K562 (cell line): ENCODE measurements around the gene CAPN14. TPM values are rescaled to one million over a fixed set of nuclear protein-coding genes. Genes with fewer than 3 reads are reported as not detected.

Experiments used
- ATAC-seq: fragments of 200-7000 bp; cut with Tn5 transposase; 3 replicates; pipeline ENCODE4 v1.9.1; 2020; ENCODE audit warnings: moderate library complexity
- BruUV-seq: library from RNA; stranded (reverse); fragments of 400-500 nt; replicated peaks from 2 replicates; lab custom pipeline; 2021; lab: Mats Ljungman, UMichigan
- CTCF ChIA-PET: fragments of 300-600 bp; formaldehyde crosslinking; extraction: SDS; loops from one replicate; lab custom pipeline; 2021; ENCODE audit warnings: low intra/inter-chr PET ratio; lab: Yijun Ruan, JAX
- POLR2A ChIA-PET: fragments of 300-600, 350-650 bp; sonication (Branson Sonifier 250); formaldehyde crosslinking; extraction: SDS; loops from one replicate; lab custom pipeline; 2021; ENCODE audit warnings: antibody characterized with exemption, inconsistent platforms; lab: Yijun Ruan, JAX
- DNase-seq, 4 experiments: peaks; one replicate each; pipeline versions ENCODE4 v3.0.0 to v3.0.0-alpha.2; 2011 to 2018; ENCODE audit warnings: low spot score in 3 of 4, mixed read lengths in 3 of 4; ENCODE audit errors: extremely low read depth in 1 of 4
- FAIRE-seq: peaks from 2 replicates; lab custom pipeline; 2011; peaks lifted over from hg19 to GRCh38; lab: Jason Lieb, UNC
- H2AFZ ChIP-seq: 2 replicates; pipeline ENCODE4 v1.6.0; 2011; ENCODE audit warnings: low read depth, low read length, control low read depth, inconsistent platforms
- H3K27ac ChIP-seq: fragments of 200-600 bp; 3 replicates; pipeline ENCODE4 v1.8.0; 2011; ENCODE audit warnings: low read depth, mild to moderate bottlenecking, control low read depth, inconsistent platforms, low read length, moderate library complexity, mixed read lengths; ENCODE audit errors: extremely low read depth
- H3K27me3 ChIP-seq, 2 experiments: fragments of 300-600 bp in 1 of 2; 2 replicates in 1 of 2; 3 replicates in 1 of 2; pipeline versions ENCODE4 v1.6.0 to v1.8.0; 2011; ENCODE audit warnings: inconsistent platforms in 2 of 2, low read length in 2 of 2, mild to moderate bottlenecking in 1 of 2, mixed read lengths in 1 of 2, moderate library complexity in 1 of 2; ENCODE audit not compliant: control insufficient read depth in 2 of 2, insufficient read depth in 2 of 2
- H3K36me3 ChIP-seq: fragments of 300-600 bp; 3 replicates; pipeline ENCODE4 v1.8.0; 2011; ENCODE audit warnings: mild to moderate bottlenecking, low read length, inconsistent platforms; ENCODE audit not compliant: control insufficient read depth, insufficient read depth
- H3K4me1 ChIP-seq, 2 experiments: fragments of 200-600 bp in 1 of 2; replicated peaks in 1 of 2; 2 replicates in 1 of 2; 3 replicates in 1 of 2; pipeline versions ENCODE4 v1.5.1 to v1.8.0; 2011; ENCODE audit warnings: inconsistent platforms in 2 of 2, low read length in 2 of 2, mild to moderate bottlenecking in 1 of 2, mixed read lengths in 1 of 2, moderate library complexity in 1 of 2; ENCODE audit not compliant: control insufficient read depth in 2 of 2, insufficient read depth in 2 of 2
- H3K4me2 ChIP-seq: 2 replicates; pipeline ENCODE4 v1.6.1; 2011; ENCODE audit warnings: low read length, control low read depth, inconsistent platforms, mixed read lengths; ENCODE audit not compliant: insufficient read depth
- H3K4me3 ChIP-seq: fragments of 200-600 bp; sonication (generic), shearing (Covaris generic); 2 replicates; pipeline ENCODE4 v1.5.1; 2016; ENCODE audit warnings: control low read depth, inconsistent platforms
- H3K79me2 ChIP-seq: fragments of 200-600 bp; 3 replicates; pipeline ENCODE4 v1.8.0; 2011; ENCODE audit warnings: low read length, inconsistent platforms; ENCODE audit not compliant: control insufficient read depth, insufficient read depth
- H3K9ac ChIP-seq, 2 experiments: 2 replicates each; pipeline versions ENCODE4 v1.6.0 to v1.6.1; 2011; ENCODE audit warnings: low read depth in 2 of 2, low read length in 2 of 2, control low read depth in 1 of 2, inconsistent platforms in 1 of 2, mild to moderate bottlenecking in 1 of 2, mixed read lengths in 1 of 2; ENCODE audit not compliant: insufficient read depth in 1 of 2
- H3K9me1 ChIP-seq: one replicate; pipeline ENCODE4 v1.6.0; 2011; ENCODE audit warnings: inconsistent platforms, mild to moderate bottlenecking, low read length, moderate library complexity; ENCODE audit not compliant: control insufficient read depth, insufficient read depth
- H3K9me3 ChIP-seq: replicated peaks from 2 replicates; pipeline ENCODE4 v1.5.1; 2011; ENCODE audit warnings: low read depth, low read length, inconsistent platforms; ENCODE audit not compliant: control insufficient read depth, insufficient read depth
- H4K20me1 ChIP-seq: replicated peaks from 2 replicates; pipeline ENCODE4 v1.6.1; 2011; ENCODE audit warnings: low read length, inconsistent platforms, mixed read lengths; ENCODE audit not compliant: control insufficient read depth, insufficient read depth
- BHLHE40 ChIP-seq: IDR thresholded peaks from 2 replicates; pipeline ENCODE4 v1.6.1; 2011; ENCODE audit warnings: low read length, improper control_type of control experiment
- DNMT1 ChIP-seq: fragments of 450-650 bp; IDR thresholded peaks from 2 replicates; pipeline ENCODE4 v1.6.1; 2016; ENCODE audit warnings: antibody characterized with exemption, mild to moderate bottlenecking
- DPF2 ChIP-seq: fragments of 450-650 bp; IDR thresholded peaks from 2 replicates; pipeline ENCODE4 v1.6.1; 2016
- EP300 ChIP-seq: IDR thresholded peaks from 2 replicates; pipeline ENCODE4 v1.6.1; 2012; ENCODE audit warnings: low read length, improper control_type of control experiment
- MYNN ChIP-seq, 2 experiments: sonication (generic); formaldehyde crosslinking in 1 of 2; IDR thresholded peaks; 2 replicates each; pipeline versions ENCODE4 v1.5.0 to v1.6.1; 2016 to 2020; ENCODE audit warnings: antibody characterized with exemption in 1 of 2, missing genetic modification reagents in 1 of 2
- PRMT5 ChIP-seq: sonication (generic); formaldehyde crosslinking; IDR thresholded peaks from 2 replicates; pipeline ENCODE4 v1.5.0; 2020; ENCODE audit warnings: missing genetic modification reagents
- RAD21 ChIP-seq, 2 experiments: fragments of 250-450 bp in 1 of 2; fragments of 450-650 bp in 1 of 2; sonication (Bioruptor Pico) in 1 of 2; formaldehyde crosslinking in 1 of 2; IDR thresholded peaks in 1 of 2; conservative IDR thresholded peaks in 1 of 2; 2 replicates each; pipeline versions ENCODE4 v1.4.0 to v1.8.0; 2020 to 2022; ENCODE audit warnings: mild to moderate bottlenecking in 2 of 2, moderate library complexity in 1 of 2
- RBM15 ChIP-seq: fragments of 200-400 bp; formaldehyde crosslinking; IDR thresholded peaks from 2 replicates; pipeline ENCODE4 v1.6.1; 2018; ENCODE audit warnings: mild to moderate bottlenecking, low read length, moderate library complexity; ENCODE audit not compliant: insufficient read depth
- ZBTB17 ChIP-seq: fragments of 450-650 bp; formaldehyde crosslinking; IDR thresholded peaks from 2 replicates; pipeline ENCODE4 v1.4.0; 2020; ENCODE audit warnings: mild to moderate bottlenecking
- ZNF212 ChIP-seq: fragments of 450-650 bp; formaldehyde crosslinking; IDR thresholded peaks from 2 replicates; pipeline ENCODE4 v1.4.0; 2020; ENCODE audit warnings: mild to moderate bottlenecking
- ZNF263 ChIP-seq: sonication (generic); formaldehyde crosslinking; IDR thresholded peaks from 2 replicates; pipeline ENCODE4 v1.8.0; 2022; ENCODE audit warnings: mild to moderate bottlenecking, missing genetic modification reagents, borderline replicate concordance
- ZNF398 ChIP-seq: fragments of 250-450 bp; sonication (Bioruptor Pico); IDR thresholded peaks from 2 replicates; pipeline ENCODE4 v1.8.0; 2021; ENCODE audit warnings: moderate library complexity, mild to moderate bottlenecking, inconsistent platforms
- WGBS: fragments of 100-300 bp; shearing (Covaris generic); methylation state at CpG from one replicate; pipeline ENCODE4 v1.1.6; 2016; ENCODE audit warnings: low coverage, mixed read lengths; ENCODE audit not compliant: insufficient coverage; ENCODE audit errors: missing lambda C conversion rate; 5-methylcytosine and 5-hydroxymethylcytosine counted together
- in situ Hi-C: fragments of 300-500 bp; cut with MboI; formaldehyde crosslinking; loops from 4 replicates; pipeline ENCODE4 v1.15.0; 2018; ENCODE audit warnings: inconsistent platforms, mixed read lengths
- intact Hi-C: fragments of 100-400 bp; cut with micrococcal nuclease; formaldehyde crosslinking; loops from 2 replicates; pipeline ENCODE4 v1.14.2; 2022
- polyA plus RNA-seq, 8 experiments: library from polyadenylated mRNA; depleted of rRNA in 4 of 8; stranded (reverse) in 5 of 8; unstranded in 3 of 8; fragments of >200 nt; fragmentation: Nextera tagmentation in 2 of 8; fragmentation: Illumina TruSeq in 1 of 8; extraction: Ambion mirVana in 2 of 8; extraction: Trizol in 1 of 8; gene quantifications; 2 replicates each; pipeline versions ENCODE4 v1.2.1 to v1.2.3, GENCODE V29; 2011 to 2014; ENCODE audit warnings: inconsistent platforms in 1 of 8, missing spikeins in 1 of 8
- total RNA-seq, 7 experiments: library from RNA; depleted of rRNA in 6 of 7; stranded (reverse); fragments of >200 nt in 6 of 7; fragmentation: Illumina TruSeq in 2 of 7; extraction: Trizol in 2 of 7; gene quantifications; 2 replicates each; pipeline versions ENCODE4 v1.2.1 to v1.2.3, GENCODE V29; 2011 to 2021; ENCODE audit warnings: low replicate concordance in 1 of 7
- TF ChIP-seq, protein P1 (sequence below): fragments of 450-650 bp; formaldehyde crosslinking; IDR thresholded peaks from 2 replicates; pipeline ENCODE4 v1.4.0; 2020; ENCODE audit warnings: mild to moderate bottlenecking, moderate library complexity
- TF ChIP-seq, protein P2 (sequence below), 3 experiments: IDR thresholded peaks in 2 of 3; conservative IDR thresholded peaks in 1 of 3; 2 replicates each; pipeline ENCODE4 v1.5.1; 2011 to 2012; ENCODE audit warnings: low read length in 3 of 3, mild to moderate bottlenecking in 3 of 3, control low read depth in 2 of 3, improper control_type of control experiment in 1 of 3, inconsistent platforms in 1 of 3, low read depth in 1 of 3, mixed read lengths in 1 of 3, moderate library complexity in 1 of 3; ENCODE audit not compliant: insufficient read depth in 2 of 3

CAPN14 gene
- total and polyA plus RNA-seq, 9 of the 15 experiments (the other 6 are each of a cell fraction or from before 2014, with no cell fraction given), result not detected

GRCh38 chr2:31171142-31171541 is 46.2 kb downstream of the CAPN14 start (continued):
- TF ChIP-seq MYNN (IDR thresholded peaks at IDR 0.05), result no peak
- TF ChIP-seq MYNN (CRISPR knock-in tag; IDR thresholded peaks at IDR 0.05), result no peak
- TF ChIP-seq PRMT5 (CRISPR knock-in tag), result no peak
- TF ChIP-seq ZNF263 (CRISPR knock-in tag), result no peak
- TF ChIP-seq EP300, result no peak

DNA sequence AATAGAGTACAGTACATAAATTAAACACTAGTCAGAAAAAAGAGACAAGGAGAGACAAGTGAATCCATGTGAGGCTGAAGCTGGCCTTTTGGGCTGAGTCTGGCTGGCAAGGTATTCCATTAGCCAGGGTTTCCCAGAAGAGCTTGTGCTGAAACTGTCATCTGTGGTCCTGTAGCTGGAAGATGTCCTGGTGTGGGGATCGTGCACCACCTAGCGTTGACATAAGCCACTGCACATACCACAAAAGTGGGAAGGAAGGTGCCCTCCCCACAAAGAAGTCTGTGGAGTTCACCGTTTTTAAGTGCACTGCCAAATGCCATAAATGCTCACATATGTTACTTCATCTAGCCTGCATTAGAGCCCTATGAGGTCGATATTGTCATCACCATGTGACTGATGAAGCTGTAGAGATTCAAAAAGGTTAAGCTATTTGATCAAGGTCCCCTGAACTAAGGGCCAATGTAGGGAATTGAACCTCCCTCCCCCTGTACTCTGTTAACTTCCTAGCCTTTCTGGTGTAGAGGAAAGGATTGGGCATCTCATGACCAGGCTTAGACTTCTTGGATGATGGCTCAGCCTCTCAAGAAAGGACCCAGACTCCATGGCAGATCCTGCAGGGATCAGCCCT is 47.1 kb downstream of the CAPN14 start:
- FAIRE-seq (peak; percentile 95), ATAC-seq (peak; percentile 98), DNase-seq (peak; percentile 69 to 77 (median 74))
- Histone ChIP-seq H3K36me3 (no peaks in the 10 kb centered on the region), H3K9me3 (no peaks in the 10 kb centered on the region), H3K4me2 (no peak overlapping the region), H3K9ac (no peak overlapping the region), H2AFZ (no peak overlapping the region), H4K20me1 (peaks cover 3% of the 10 kb centered on the region; the same call in 1 of the 2 replicates), H3K4me1 (no peaks in the 10 kb centered on the region), H3K27ac (no peak overlapping the region), H3K79me2 (no peaks in the 10 kb centered on the region), H3K9me1 (no peaks in the 10 kb centered on the region), H3K27me3 (peaks cover 0 to 3% of the 10 kb centered on the region in 2 experiments; a peak in 1 of 5 replicates), H3K4me3 (no peak overlapping the region)
- intact Hi-C loops (loop anchor here (1.0 to 10.0 kb wide), 4 partner anchors 105 to 456 kb away; no protein-coding TSS in a partner anchor), in situ Hi-C loops (loop anchor here (25.0 kb wide), 1 partner anchor 1008 kb away; no protein-coding TSS in a partner anchor)
- no TSS peak for BruUV-seq
- ChIA-PET POLR2A (interaction anchor here (0.7 to 1.0 kb wide), 2 partner anchors 9 to 454 kb away, joined by 3 to 6 read pairs; no protein-coding TSS in a partner anchor), CTCF (interaction anchor here (0.6 to 1.8 kb wide), 4 partner anchors 114 to 459 kb away, joined by 3 to 22 read pairs (median 6); no protein-coding TSS in a partner anchor)
- WGBS, result 0% methylated on average over 4 of the region's 4 CpGs
- TF ChIP-seq, protein P1, sequence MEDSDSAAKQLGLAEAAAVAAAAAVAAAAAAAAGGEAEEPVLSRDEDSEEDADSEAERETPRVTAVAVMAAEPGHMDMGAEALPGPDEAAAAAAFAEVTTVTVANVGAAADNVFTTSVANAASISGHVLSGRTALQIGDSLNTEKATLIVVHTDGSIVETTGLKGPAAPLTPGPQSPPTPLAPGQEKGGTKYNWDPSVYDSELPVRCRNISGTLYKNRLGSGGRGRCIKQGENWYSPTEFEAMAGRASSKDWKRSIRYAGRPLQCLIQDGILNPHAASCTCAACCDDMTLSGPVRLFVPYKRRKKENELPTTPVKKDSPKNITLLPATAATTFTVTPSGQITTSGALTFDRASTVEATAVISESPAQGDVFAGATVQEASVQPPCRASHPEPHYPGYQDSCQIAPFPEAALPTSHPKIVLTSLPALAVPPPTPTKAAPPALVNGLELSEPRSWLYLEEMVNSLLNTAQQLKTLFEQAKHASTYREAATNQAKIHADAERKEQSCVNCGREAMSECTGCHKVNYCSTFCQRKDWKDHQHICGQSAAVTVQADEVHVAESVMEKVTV, result peak; percentile 65
- TF ChIP-seq, protein P2, sequence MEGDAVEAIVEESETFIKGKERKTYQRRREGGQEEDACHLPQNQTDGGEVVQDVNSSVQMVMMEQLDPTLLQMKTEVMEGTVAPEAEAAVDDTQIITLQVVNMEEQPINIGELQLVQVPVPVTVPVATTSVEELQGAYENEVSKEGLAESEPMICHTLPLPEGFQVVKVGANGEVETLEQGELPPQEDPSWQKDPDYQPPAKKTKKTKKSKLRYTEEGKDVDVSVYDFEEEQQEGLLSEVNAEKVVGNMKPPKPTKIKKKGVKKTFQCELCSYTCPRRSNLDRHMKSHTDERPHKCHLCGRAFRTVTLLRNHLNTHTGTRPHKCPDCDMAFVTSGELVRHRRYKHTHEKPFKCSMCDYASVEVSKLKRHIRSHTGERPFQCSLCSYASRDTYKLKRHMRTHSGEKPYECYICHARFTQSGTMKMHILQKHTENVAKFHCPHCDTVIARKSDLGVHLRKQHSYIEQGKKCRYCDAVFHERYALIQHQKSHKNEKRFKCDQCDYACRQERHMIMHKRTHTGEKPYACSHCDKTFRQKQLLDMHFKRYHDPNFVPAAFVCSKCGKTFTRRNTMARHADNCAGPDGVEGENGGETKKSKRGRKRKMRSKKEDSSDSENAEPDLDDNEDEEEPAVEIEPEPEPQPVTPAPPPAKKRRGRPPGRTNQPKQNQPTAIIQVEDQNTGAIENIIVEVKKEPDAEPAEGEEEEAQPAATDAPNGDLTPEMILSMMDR (IDR thresholded peaks at IDR 0.05 in 2 of 3, conservative IDR thresholded peaks at IDR 0.05 in 1 of 3; ENCODE audit: insufficient read depth in 2 of 3, low read depth in 1 of 3, low read length in 3 of 3), result peak; percentile 88 to 90 (median 88)
- TF ChIP-seq DNMT1 (no peak), RBM15 (no peak), ZNF398 (CRISPR knock-in tag) (no peak), ZNF212 (CRISPR knock-in tag) (no peak), RAD21 (CRISPR knock-in tag; conservative IDR thresholded peaks at IDR 0.05 in 1 of 2, IDR thresholded peaks at IDR 0.05 in 1 of 2) (peak; percentile 75 to 86), ZBTB17 (CRISPR knock-in tag) (no peak), DPF2 (no peak), BHLHE40 (no peak)
